Measurements from ENCODE around the gene ZFP62.

The ZFP62 gene

GRCh38 chr5:180866985-180867384, 5.9 kb upstream of the ZFP62 start:
- DNase-seq, result no peak

GRCh38 chr5:180865981-180866695, 5.1 kb upstream of the ZFP62 start:
- DNase-seq, result no peak

- no peak for DNase-seq
Measured at GRCh38 chr5:180862645-180863044, 1.6 kb upstream of the ZFP62 start.

- DNase-seq, result peak; percentile 65
Measured at GRCh38 chr5:180860273-180860886, 696 bp downstream of the ZFP62 start.

- no peak for DNase-seq
Measured at GRCh38 chr5:180858586-180858985, 2.5 kb downstream of the ZFP62 start.

GRCh38 chr5:180853848-180854176, 7.3 kb downstream of the ZFP62 start:
- no peak for DNase-seq

- DNase-seq, result no peak
Measured at GRCh38 chr5:180853121-180853847, 7.8 kb downstream of the ZFP62 start.

- no peak for DNase-seq
Measured at GRCh38 chr5:180852495-180852894, 8.6 kb downstream of the ZFP62 start.

GRCh38 chr5:180850434-180851078, 10.5 kb downstream of the ZFP62 start:
- DNase-seq, result no peak

- DNase-seq, result no peak
Measured at GRCh38 chr5:180849827-180850226, 11.2 kb downstream of the ZFP62 start.

- DNase-seq, result no peak
Measured at GRCh38 chr5:180848878-180849277, 12.2 kb downstream of the ZFP62 start.

- no peak for DNase-seq
Measured at GRCh38 chr5:180848265-180848664, 12.8 kb downstream of the ZFP62 start.

- DNase-seq, result no peak
Measured at GRCh38 chr5:180847026-180847425, 14.1 kb downstream of the ZFP62 start.

- no peak for DNase-seq
Measured at GRCh38 chr5:180844858-180845257, 16.2 kb downstream of the ZFP62 start.

GRCh38 chr5:180844432-180844831, 16.6 kb downstream of the ZFP62 start:
- DNase-seq, result no peak

- DNase-seq, result no peak
Measured at GRCh38 chr5:180839935-180840334, 21.1 kb downstream of the ZFP62 start.

GRCh38 chr5:180839227-180839626, 21.8 kb downstream of the ZFP62 start:
- DNase-seq, result no peak

- no peak for DNase-seq
Measured at GRCh38 chr5:180837478-180837877, 23.6 kb downstream of the ZFP62 start.

GRCh38 chr5:180832638-180833068, 28.4 kb downstream of the ZFP62 start:
- DNase-seq, result peak; percentile 38

- DNase-seq, result peak; percentile 76
Measured at GRCh38 chr5:180831139-180832093, 29.7 kb downstream of the ZFP62 start.

GRCh38 chr5:180830253-180831138, 30.6 kb downstream of the ZFP62 start:
- DNase-seq, result peak; percentile 77
